Activated naive CD8-positive, alpha-beta T cell treated with anti-CD3 and anti-CD28 coated beads, Interleukin-2, amount 10 ng/mL, durations not matched to agents 7 days and 5 days (primary cell): ENCODE results near the gene RASEF. TPM values are rescaled to one million over a fixed set of nuclear protein-coding genes. Genes with fewer than 3 reads are reported as not detected.
"Not testable (repeated sequence)": the region's sequence is repeated elsewhere in the genome, so short reads cannot be mapped to it uniquely, and the experiment has no call there.

Experiments used
- ATAC-seq: fragments of 150-1000 bp; cut with Tn5 transposase; one replicate; pipeline ENCODE4 v1.10.0; 2021; ENCODE audit warnings: low read depth, moderate library complexity
- POLR2A ChIA-PET: fragments of 350-600 bp; sonication (Branson Sonifier 250); formaldehyde crosslinking; loops from one replicate; lab custom pipeline; 2021; ENCODE audit warnings: antibody characterized with exemption; lab: Charles Lee
- DNase-seq: peaks from one replicate; pipeline ENCODE4 v3.0.0; 2021
- H3K27ac Mint-ChIP-seq: one replicate; pipeline ENCODE4 v1.8.0; 2022; ENCODE audit warnings: mild to moderate bottlenecking, mixed read lengths
- H3K27me3 Mint-ChIP-seq: one replicate; pipeline ENCODE4 v1.8.0; 2022; ENCODE audit warnings: mild to moderate bottlenecking, moderate library complexity, mixed read lengths
- H3K36me3 Mint-ChIP-seq: one replicate; pipeline ENCODE4 v1.8.0; 2021; ENCODE audit warnings: mild to moderate bottlenecking, mixed read lengths
- H3K4me1 Mint-ChIP-seq: one replicate; pipeline ENCODE4 v1.8.0; 2021; ENCODE audit warnings: mixed read lengths
- H3K4me3 Mint-ChIP-seq: one replicate; pipeline ENCODE4 v1.8.0; 2022; ENCODE audit warnings: mild to moderate bottlenecking, moderate library complexity, mixed read lengths
- H3K9me3 Mint-ChIP-seq: one replicate; pipeline ENCODE4 v1.8.0; 2021; ENCODE audit warnings: mixed read lengths
- total RNA-seq, 2 experiments: library from RNA; stranded (reverse); gene quantifications; one replicate each; pipeline ENCODE4 v1.2.3, GENCODE V29; 2021

Gene RASEF
- total RNA-seq, 2 experiments from 2014 or later: not detected

DNA sequence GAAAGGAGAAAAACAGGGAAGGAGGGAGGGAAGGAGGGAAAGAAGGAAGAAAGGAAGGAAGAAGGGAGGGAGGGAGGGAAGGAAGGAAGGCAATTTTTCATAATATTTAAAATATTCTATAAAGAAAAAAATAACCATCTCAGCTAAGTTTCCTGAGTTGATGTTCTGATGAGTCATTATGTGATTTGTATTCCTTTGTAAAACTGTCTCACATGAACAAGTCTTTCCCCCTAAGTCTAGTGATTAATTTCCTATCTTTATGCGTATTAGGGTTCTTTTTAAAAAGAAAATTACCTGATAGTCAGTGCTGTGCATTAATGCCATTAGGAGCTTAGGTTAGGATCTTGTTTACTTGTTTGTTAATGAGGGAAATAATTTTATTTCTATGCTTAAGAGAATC is 94.1 kb downstream of the RASEF start:
- Mint-ChIP-seq H3K36me3 (no peaks in the 10 kb centered on the region), H3K27ac (no peak overlapping the region), H3K4me3 (no peak overlapping the region), H3K27me3 (peaks cover 15% of the 10 kb centered on the region), H3K4me1 (no peaks in the 10 kb centered on the region), H3K9me3 (no peaks in the 10 kb centered on the region)
- DNase-seq: no peak
- ATAC-seq: no peak
- POLR2A ChIA-PET: no interaction called here

GRCh38 chr9:82968388-82968787 is 94.6 kb downstream of the RASEF start:
- Mint-ChIP-seq H3K4me1 (no peaks in the 10 kb centered on the region), H3K27me3 (peaks cover 18% of the 10 kb centered on the region), H3K4me3 (no peak overlapping the region), H3K9me3 (no peaks in the 10 kb centered on the region), H3K36me3 (no peaks in the 10 kb centered on the region), H3K27ac (no peak overlapping the region)
- DNase-seq (no peak), ATAC-seq (no peak)
- POLR2A ChIA-PET: no interaction called here

DNA sequence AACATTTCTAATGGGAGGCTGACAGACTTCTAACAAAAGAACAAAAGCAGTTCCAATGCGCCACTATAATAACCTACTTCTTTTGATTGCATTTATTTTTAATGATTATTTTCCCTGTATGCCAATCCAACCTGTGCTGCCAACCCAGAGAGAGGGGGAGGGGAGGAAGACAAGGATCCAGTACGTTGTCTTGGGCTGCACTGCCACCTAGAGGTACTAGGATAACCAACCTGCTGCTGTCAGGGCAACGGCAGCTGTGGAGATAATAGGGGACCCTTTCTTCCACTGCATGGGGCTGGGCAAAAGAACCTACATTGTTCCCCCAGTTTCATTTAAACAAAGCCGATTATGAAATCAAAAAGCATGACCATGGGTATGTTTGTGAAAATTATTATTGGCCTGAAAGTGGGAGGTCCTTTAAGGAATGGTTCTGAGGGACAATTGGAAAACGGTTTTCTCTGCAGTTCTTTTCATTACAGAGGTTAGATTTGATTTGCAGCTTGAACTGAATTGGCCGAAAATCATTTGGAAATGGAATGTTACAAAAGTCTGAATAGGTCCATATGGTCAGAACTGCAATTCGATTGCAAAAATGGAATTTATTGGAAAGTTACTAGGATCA is 101.3 kb downstream of the RASEF start:
- H3K27ac Mint-ChIP-seq: no peak overlapping the region
- no peaks in the 10 kb centered on the region for H3K4me1 Mint-ChIP-seq
- no peaks in the 10 kb centered on the region for H3K9me3 Mint-ChIP-seq
- peaks cover 20% of the 10 kb centered on the region for H3K27me3 Mint-ChIP-seq
- DNase-seq (peak; percentile 35), ATAC-seq (peak; percentile 67)
- POLR2A ChIA-PET: no interaction called here
- no peak overlapping the region for H3K4me3 Mint-ChIP-seq
- no peaks in the 10 kb centered on the region for H3K36me3 Mint-ChIP-seq

DNA sequence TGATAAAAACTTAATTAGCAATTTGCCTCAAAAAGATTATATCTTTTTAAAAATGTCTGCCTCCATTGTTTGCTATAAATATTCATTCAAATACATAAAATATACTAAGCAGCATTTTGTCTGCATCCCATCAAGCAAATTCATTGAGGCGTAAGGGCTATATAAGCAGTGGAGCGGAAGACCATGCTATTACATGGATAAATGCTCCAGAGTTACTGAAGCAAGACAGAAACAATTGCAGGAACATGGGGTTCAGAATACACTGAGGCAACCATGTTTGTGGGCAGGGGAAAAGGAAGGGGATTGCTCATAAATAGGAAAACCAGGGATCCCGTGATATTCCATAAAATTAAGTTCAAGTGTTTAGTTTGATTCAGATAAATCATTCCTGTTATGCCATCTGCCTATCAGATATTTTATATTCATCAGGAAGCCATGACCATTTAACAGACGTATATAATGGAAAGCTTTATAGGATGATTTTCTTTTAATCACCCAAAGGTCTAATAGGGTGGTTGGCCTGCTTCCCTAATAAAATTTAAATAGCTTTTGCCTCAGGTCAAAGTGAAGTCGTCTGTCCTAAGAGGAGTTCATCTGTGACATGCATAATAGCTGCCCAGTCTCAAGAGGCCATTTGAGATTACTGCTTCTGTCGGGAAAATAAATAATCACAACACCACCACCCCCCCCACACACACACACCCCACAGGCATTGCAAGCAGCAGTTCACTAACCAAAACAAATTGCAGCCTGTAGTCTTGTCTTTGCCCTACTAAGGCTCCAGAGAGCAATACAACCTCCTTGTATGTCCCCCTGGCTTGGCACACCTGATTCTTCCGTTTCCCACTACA is 105.2 kb downstream of the RASEF start:
- Mint-ChIP-seq H3K27ac (no peak overlapping the region), H3K27me3 (peaks cover 5% of the 10 kb centered on the region), H3K4me1 (no peaks in the 10 kb centered on the region), H3K4me3 (no peak overlapping the region), H3K36me3 (no peaks in the 10 kb centered on the region), H3K9me3 (no peaks in the 10 kb centered on the region)
- DNase-seq: no peak
- no peak for ATAC-seq
- POLR2A ChIA-PET: no interaction called here

GRCh38 chr9:82949203-82949602 is 113.7 kb downstream of the RASEF start:
- no peak overlapping the region for H3K27ac Mint-ChIP-seq
- no peaks in the 10 kb centered on the region for H3K4me1 Mint-ChIP-seq
- DNase-seq: no peak
- H3K4me3 Mint-ChIP-seq: no peak overlapping the region
- POLR2A ChIA-PET: no interaction called here
- peaks cover 4% of the 10 kb centered on the region for H3K27me3 Mint-ChIP-seq
- no peak for ATAC-seq
- no peaks in the 10 kb centered on the region for H3K9me3 Mint-ChIP-seq
- no peaks in the 10 kb centered on the region for H3K36me3 Mint-ChIP-seq

DNA sequence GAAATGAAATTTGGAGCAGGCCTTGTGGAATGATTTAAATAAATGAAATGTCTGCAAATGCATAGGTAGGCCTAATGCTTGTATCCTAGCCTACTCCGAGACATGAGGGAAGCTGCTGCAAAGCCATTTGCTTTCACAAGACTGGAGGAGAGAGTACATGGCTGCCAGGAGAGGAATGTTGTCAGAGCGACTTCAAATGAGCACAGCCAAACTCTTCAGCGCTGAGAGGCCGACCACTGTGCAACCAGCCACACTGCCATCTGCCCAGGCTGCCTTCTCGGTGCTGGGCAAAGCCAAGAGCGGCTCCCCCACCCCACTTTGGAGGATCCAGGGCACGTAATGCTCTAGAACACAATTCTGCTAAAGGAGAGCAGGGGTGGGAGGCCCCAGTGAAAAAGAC is 122.6 kb downstream of the RASEF start:
- POLR2A ChIA-PET: no interaction called here
- no peak for ATAC-seq
- H3K4me1 Mint-ChIP-seq: no peaks in the 10 kb centered on the region

GRCh38 chr9:82939451-82939850 is 123.5 kb downstream of the RASEF start:
- no peaks in the 10 kb centered on the region for H3K27me3 Mint-ChIP-seq
- no peak for ATAC-seq
- no peaks in the 10 kb centered on the region for H3K36me3 Mint-ChIP-seq
- no peak overlapping the region for H3K27ac Mint-ChIP-seq
- POLR2A ChIA-PET: interaction anchor here (0.7 kb wide), 1 partner anchor 1053 kb away, joined by 3 read pairs; no protein-coding TSS in a partner anchor
- DNase-seq: no peak
- H3K4me3 Mint-ChIP-seq: no peak overlapping the region
- no peaks in the 10 kb centered on the region for H3K9me3 Mint-ChIP-seq
- H3K4me1 Mint-ChIP-seq: no peaks in the 10 kb centered on the region

More for the DNA sequence above, 122.6 kb downstream of the RASEF start:
- Mint-ChIP-seq H3K4me3 (no peak overlapping the region), H3K9me3 (no peaks in the 10 kb centered on the region), H3K27me3 (no peaks in the 10 kb centered on the region), H3K36me3 (no peaks in the 10 kb centered on the region), H3K27ac (no peak overlapping the region)
- DNase-seq: no peak

DNA sequence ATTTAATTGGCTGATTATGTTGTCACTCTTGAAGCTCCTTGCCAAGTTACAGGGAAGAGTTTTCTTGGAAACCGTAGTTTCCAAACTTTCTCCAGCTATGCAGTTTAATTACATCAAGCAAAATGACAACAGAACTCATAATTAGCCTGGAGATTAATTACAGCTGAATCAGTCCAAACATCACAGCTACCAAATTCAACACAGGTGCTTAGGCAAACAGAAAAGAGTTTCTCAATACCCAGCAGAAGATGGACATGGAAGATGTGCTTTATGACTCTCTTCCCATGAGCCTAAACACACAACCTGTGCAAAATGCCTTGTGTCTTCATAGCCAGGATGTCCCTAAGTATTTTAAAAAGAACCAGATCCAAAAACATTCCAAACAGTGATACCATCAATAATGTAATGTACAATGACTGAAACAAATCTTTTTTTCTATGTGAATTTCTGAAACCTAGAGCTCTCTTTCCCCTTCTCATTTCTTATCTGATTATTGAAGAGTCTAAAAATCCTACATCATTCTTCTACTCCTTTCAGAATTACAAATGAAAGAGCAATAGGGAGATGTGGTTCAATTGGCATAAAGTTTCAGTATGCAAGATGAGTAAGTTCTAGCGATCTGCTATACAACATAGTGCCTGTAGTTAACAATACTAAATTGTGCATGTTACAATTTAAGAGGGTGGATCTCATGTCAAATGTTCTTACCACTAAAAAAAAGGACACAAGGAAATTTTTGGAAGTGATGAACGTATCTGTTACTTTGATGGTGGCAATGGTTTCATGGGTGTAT is 124.3 kb downstream of the RASEF start:
- Mint-ChIP-seq H3K27me3 (no peaks in the 10 kb centered on the region), H3K36me3 (no peaks in the 10 kb centered on the region), H3K27ac (no peak overlapping the region), H3K4me3 (no peak overlapping the region), H3K9me3 (no peaks in the 10 kb centered on the region), H3K4me1 (no peaks in the 10 kb centered on the region)
- POLR2A ChIA-PET: interaction anchor here (0.7 kb wide), 1 partner anchor 1052 kb away, joined by 3 read pairs; no protein-coding TSS in a partner anchor
- DNase-seq: no peak
- ATAC-seq: no peak

DNA sequence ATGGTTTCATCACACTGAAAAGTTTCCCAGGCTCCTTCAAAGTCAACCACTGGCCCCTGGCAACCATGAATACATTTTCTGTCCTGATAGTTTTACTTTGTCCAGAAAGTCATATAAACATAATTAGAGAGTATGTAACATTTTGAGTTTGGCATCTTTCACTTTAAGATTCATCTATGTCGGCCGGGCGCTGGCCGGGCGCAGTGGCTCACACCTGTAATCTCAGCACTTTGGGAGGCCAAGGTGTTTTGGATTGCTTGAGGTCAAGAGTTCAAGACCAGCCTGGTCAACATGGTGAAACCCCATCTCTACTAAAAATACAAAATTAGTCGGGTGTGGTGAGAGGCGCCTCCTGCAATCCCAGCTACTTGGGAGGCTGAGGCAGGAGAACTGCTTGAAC is 126.4 kb downstream of the RASEF start:
- DNase-seq, H3K4me1 Mint-ChIP-seq, ATAC-seq, H3K36me3 Mint-ChIP-seq, H3K4me3 Mint-ChIP-seq, H3K27ac Mint-ChIP-seq, H3K9me3 Mint-ChIP-seq, POLR2A ChIA-PET, H3K27me3 Mint-ChIP-seq: not testable (repeated sequence)

- Mint-ChIP-seq H3K4me1 (no peaks in the 10 kb centered on the region), H3K27me3 (no peaks in the 10 kb centered on the region), H3K36me3 (no peaks in the 10 kb centered on the region), H3K9me3 (no peaks in the 10 kb centered on the region), H3K4me3 (no peak overlapping the region), H3K27ac (no peak overlapping the region)
- ATAC-seq (no peak), DNase-seq (no peak)
- POLR2A ChIA-PET: no interaction called here
Observed at GRCh38 chr9:82934949-82935348, 128.0 kb downstream of the RASEF start.

DNA sequence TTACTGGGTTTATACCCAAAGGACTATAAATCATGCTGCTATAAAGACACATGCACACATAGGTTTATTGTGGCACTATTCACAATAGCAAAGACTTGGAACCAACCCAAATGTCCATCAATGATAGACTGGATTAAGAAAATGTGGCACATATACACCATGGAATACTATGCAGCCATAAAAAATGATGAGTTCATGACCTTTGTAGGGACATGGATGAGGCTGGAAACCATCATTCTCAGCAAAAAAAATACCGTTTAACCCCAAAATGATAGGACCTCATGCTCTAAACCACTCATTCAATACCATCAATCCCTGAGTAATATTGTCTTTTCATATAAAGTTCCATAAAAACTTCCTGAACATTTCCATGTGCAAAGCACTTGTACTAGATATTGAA is 128.9 kb downstream of the RASEF start:
- H3K27ac Mint-ChIP-seq, H3K9me3 Mint-ChIP-seq, DNase-seq, H3K4me1 Mint-ChIP-seq, H3K4me3 Mint-ChIP-seq, H3K36me3 Mint-ChIP-seq, H3K27me3 Mint-ChIP-seq, POLR2A ChIA-PET, ATAC-seq: not testable (repeated sequence)

GRCh38 chr9:82930116-82930515 is 132.8 kb downstream of the RASEF start:
- no peaks in the 10 kb centered on the region for H3K27me3 Mint-ChIP-seq
- no peaks in the 10 kb centered on the region for H3K9me3 Mint-ChIP-seq
- POLR2A ChIA-PET: no interaction called here

More at GRCh38 chr9:82930116-82930515, 132.8 kb downstream of the RASEF start:
- Mint-ChIP-seq H3K36me3 (no peaks in the 10 kb centered on the region), H3K4me3 (no peak overlapping the region), H3K27ac (no peak overlapping the region), H3K4me1 (no peaks in the 10 kb centered on the region)
- DNase-seq: no peak
- ATAC-seq: no peak
